GM06990 (cell line): ENCODE data around the gene MRPL24.

Experiments used
- DNase-seq: peaks from one replicate; pipeline ENCODE4 v3.0.0-alpha.2; 2011; ENCODE audit not compliant: insufficient read length; ENCODE audit errors: extremely low read depth
- H3K27me3 ChIP-seq: replicated peaks from 2 replicates; pipeline ENCODE4 v1.6.0; 2011; ENCODE audit warnings: low read length; ENCODE audit not compliant: control insufficient read depth, insufficient read depth
- H3K36me3 ChIP-seq: 2 replicates; pipeline ENCODE4 v1.5.1; 2011; ENCODE audit warnings: low read length; ENCODE audit not compliant: control insufficient read depth, insufficient read depth
- H3K4me3 ChIP-seq: replicated peaks from 2 replicates; pipeline ENCODE4 v1.5.1; 2011; ENCODE audit warnings: low read depth, mild to moderate bottlenecking, control low read depth, low read length
- TF ChIP-seq, protein P1 (sequence below): IDR thresholded peaks from 2 replicates; pipeline ENCODE4 v1.5.1; 2011; ENCODE audit warnings: low read length, control low read depth, mild to moderate bottlenecking, inconsistent platforms; ENCODE audit not compliant: insufficient read depth, poor library complexity, severe bottlenecking

Gene MRPL24

DNA sequence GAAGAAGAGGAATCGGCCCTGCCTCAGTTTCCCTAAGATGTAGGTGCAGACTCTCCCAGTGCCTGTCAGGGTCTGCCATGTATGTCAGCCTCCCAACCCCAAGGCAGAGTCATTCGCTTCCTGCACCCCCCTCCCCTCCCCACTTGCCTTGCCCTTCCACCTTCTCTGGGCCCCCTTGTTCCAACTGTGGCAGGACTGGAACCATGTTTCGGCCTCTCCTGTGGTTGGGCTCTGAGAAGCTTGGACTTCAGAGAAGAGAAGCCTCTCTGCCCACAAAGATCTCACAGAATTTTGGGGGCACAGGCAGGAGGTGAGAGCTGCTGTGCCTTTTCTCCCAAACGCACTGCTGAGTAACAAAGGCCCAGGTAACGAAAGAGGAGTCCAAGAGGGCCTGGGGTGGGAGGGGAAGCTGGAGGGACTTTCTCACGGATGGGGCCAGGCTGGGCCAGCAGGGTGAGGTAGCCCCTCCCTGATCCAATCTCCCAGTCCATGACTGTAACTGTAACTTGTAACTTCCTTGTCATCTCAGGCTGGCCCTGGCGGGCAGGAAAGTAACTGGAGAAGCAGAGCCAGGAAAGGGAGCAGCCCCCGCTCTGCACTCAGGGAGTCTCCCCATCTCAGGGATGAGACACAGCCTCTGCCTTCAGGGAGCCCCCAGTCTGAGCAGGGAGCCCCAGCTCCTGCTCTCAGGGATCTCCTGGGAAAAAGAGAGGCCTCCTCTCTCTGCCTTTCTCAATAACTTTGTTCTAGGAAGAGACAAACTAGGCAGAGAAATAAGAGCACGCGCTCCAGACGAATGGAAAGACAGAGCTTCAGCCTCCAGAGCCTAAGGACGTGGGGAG is 46.8 kb downstream of the MRPL24 start:
- H3K4me3 ChIP-seq, result no peak overlapping the region
- H3K36me3 ChIP-seq, result no peaks in the 10 kb centered on the region
- no peak for DNase-seq
- TF ChIP-seq, protein P1, sequence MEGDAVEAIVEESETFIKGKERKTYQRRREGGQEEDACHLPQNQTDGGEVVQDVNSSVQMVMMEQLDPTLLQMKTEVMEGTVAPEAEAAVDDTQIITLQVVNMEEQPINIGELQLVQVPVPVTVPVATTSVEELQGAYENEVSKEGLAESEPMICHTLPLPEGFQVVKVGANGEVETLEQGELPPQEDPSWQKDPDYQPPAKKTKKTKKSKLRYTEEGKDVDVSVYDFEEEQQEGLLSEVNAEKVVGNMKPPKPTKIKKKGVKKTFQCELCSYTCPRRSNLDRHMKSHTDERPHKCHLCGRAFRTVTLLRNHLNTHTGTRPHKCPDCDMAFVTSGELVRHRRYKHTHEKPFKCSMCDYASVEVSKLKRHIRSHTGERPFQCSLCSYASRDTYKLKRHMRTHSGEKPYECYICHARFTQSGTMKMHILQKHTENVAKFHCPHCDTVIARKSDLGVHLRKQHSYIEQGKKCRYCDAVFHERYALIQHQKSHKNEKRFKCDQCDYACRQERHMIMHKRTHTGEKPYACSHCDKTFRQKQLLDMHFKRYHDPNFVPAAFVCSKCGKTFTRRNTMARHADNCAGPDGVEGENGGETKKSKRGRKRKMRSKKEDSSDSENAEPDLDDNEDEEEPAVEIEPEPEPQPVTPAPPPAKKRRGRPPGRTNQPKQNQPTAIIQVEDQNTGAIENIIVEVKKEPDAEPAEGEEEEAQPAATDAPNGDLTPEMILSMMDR, result no peak
- peaks cover 1% of the 10 kb centered on the region for H3K27me3 ChIP-seq

DNA sequence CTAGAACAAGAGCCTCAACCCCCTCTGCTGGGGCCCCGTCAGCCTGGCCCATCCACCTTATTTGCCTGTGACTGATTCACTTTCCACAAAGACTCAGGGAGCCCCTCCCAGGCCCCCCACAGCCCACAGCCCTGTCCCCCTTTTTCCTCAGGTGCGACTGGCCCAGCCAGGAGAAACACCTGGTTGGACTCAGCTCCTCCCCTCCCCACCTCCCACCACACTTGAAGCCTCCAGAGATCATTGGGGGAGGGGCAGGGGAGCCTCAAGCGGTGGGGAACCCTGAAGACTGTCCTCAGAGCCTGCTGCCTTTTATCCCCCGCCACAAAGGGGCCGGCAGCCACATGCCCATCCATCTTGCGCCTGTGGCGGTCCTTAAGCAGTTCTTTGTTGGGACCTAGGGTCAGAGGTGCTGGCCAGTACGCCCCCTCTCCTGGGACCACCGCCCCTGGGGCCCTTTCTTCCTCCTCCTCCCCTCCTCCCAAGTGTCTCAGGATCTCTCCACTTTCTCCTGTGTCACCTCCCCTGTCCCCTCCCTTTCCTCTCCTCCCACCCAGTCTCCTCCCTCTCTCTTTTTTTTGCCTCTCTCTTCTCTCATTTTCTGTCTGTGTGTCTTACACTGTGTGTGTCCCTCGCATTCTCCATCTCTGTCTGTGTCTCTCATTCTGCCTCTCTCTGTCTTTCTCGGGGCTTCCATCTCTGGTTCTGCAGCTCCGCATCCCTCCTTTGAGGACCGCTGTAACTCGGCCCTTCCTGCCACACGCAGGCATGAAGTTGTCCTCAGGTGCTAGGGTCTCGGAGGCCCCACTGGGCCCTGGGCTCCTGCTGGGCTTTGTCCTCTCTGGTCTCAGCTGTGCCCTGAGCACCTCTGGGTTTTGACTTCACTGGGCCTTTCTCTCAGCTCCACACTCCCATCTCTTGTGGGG is 47.7 kb downstream of the MRPL24 start:
- TF ChIP-seq, protein P1, result no peak
- Histone ChIP-seq H3K36me3 (no peaks in the 10 kb centered on the region), H3K27me3 (peaks cover 1% of the 10 kb centered on the region), H3K4me3 (no peak overlapping the region)
- no peak for DNase-seq

DNA sequence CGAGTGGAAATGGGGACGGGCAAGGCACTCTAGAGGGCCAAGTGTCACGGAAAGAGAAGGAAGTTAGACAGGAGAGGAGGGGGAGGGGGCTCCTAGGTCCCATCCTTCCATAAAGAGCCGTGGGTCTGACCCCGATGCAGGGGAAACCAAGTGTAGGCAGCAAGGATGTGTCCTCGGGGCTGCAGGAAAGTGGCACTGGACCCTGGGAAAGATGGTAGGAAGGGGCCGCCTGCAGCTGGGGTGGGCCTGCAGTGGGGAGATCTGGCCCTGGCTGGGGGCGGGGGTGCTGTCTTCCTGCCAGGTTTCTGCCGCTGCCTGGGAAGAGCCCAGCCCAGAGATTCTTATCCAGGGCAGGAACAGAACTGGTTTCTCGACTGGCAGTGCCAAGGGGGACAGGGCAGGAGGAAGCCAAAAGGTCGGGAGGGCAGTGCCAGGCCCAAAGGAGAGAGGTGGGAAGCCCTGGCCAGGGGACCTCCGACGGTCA is 48.4 kb downstream of the MRPL24 start:
- Histone ChIP-seq H3K4me3 (no peak overlapping the region), H3K36me3 (no peaks in the 10 kb centered on the region), H3K27me3 (peaks cover 1% of the 10 kb centered on the region)
- TF ChIP-seq, protein P1, result no peak
- DNase-seq, result no peak

DNA sequence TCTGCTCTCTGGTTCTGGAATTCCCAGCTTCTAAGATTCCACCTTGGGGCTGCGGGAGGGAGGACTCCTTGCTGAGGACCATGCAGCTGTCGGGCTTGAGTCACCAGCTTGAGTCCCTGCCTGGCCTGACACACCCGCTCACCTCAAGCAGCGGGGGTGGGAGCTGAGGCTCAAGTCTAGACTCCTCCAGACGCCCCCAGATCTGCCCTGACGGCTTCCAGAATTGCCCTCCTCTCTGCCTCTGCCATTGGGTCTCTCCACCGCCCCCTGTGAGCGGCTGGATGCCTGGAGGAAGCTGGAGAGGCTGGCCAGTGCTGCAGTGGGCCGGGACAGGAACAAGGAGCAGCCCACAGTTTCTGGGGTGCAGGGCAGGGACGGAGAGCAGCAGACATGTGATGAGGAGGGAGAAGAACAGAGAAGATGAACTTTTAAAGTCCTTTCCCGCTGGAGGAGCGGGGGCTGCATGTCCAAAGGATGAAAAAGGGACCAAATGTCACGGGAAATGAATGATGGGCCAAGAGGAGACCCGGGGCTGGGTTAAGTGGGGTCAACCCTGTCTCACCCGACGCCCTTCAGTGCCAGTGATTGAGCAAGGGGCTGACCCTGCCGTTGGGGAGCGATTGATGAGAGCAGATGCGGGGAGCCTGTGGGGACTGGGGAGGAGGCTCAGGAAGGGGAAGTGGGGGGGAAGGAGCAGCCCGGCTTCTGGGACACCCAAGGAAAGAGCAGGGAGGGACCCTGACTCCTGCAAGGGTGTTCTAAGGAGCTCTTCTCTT is 49.0 kb downstream of the MRPL24 start:
- Histone ChIP-seq H3K36me3 (no peaks in the 10 kb centered on the region), H3K27me3 (peaks cover 1% of the 10 kb centered on the region), H3K4me3 (no peak overlapping the region)
- DNase-seq, result no peak
- TF ChIP-seq, protein P1, result no peak

DNA sequence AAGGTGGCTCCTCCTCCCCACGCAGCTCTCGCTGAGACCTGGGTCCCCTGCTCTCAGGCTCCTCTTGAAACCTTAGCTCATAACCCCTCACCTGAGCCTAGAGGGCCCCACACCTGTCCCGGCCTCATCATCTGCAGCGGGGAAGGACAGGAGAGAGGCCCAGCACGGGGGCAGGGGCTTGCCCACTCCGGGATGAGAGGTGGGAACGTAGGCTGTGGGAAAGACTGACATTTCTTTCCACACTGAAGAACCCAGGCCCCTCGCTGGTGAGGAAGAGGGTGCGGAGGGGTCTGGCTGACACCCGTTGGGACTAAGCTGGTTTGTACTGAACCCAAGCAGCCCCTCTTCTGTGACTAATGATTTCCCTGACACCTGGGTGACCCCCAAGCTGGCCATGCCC is 49.7 kb downstream of the MRPL24 start:
- Histone ChIP-seq H3K27me3 (peaks cover 1% of the 10 kb centered on the region), H3K36me3 (no peaks in the 10 kb centered on the region), H3K4me3 (no peak overlapping the region)
- DNase-seq, result no peak
- TF ChIP-seq, protein P1, result no peak
